Activated T-cell treated with anti-CD3 and anti-CD28 coated beads, Interleukin-2, amount 50 U/mL, for 72 hours (primary cell): ENCODE data around the gene PITPNB. TPM values are rescaled to one million over a fixed set of nuclear protein-coding genes. Genes with fewer than 3 reads are reported as not detected.

ENCODE experiments used
- ATAC-seq, 2 donors: fragments of 150-1000 bp; cut with Tn5 transposase; replicated peaks in 1 of 2; 2 replicates each; pipeline ENCODE4 v1.10.0; 2021; ENCODE audit warnings: moderate library complexity in 2 of 2, mild to moderate bottlenecking in 1 of 2
- DNase-seq, 2 donors: peaks; one replicate each; pipeline ENCODE4 v3.0.0; 2021 to 2022; ENCODE audit warnings: mixed read lengths in 1 of 2
- H3K27ac Mint-ChIP-seq: one replicate; pipeline ENCODE4 v1.8.0; 2022; ENCODE audit warnings: mild to moderate bottlenecking, moderate library complexity, mixed read lengths
- H3K27me3 Mint-ChIP-seq: one replicate; pipeline ENCODE4 v1.8.0; 2022; ENCODE audit warnings: low read depth, mixed read lengths
- H3K36me3 Mint-ChIP-seq, 2 donors: one replicate each; pipeline ENCODE4 v1.8.0; 2022; ENCODE audit warnings: mixed read lengths in 2 of 2, mild to moderate bottlenecking in 1 of 2; ENCODE audit not compliant: insufficient read depth in 2 of 2
- H3K4me1 Mint-ChIP-seq: one replicate; pipeline ENCODE4 v1.8.0; 2022; ENCODE audit warnings: low read depth, mixed read lengths
- H3K4me3 Mint-ChIP-seq, 2 donors: one replicate each; pipeline ENCODE4 v1.8.0; 2022; ENCODE audit warnings: mild to moderate bottlenecking in 2 of 2, mixed read lengths in 2 of 2, moderate library complexity in 2 of 2
- H3K9me3 Mint-ChIP-seq, 2 donors: one replicate each; pipeline ENCODE4 v1.8.0; 2022; ENCODE audit warnings: mixed read lengths in 2 of 2
- total RNA-seq, 2 donors: library from RNA; stranded (reverse); gene quantifications; one replicate each; pipeline ENCODE4 v1.2.3, GENCODE V29; 2022

Gene PITPNB
- total RNA-seq, 2 donors from 2014 or later: 97.2 to 102 TPM

- ATAC-seq: no peak
- no peak for DNase-seq
- peak overlapping the region; percentile 54 for H3K27ac Mint-ChIP-seq
- H3K9me3 Mint-ChIP-seq: no peaks in the 10 kb centered on the region
- H3K4me1 Mint-ChIP-seq: peaks cover 77% of the 10 kb centered on the region
- H3K4me3 Mint-ChIP-seq: no peak overlapping the region
- no peaks in the 10 kb centered on the region for H3K27me3 Mint-ChIP-seq
- H3K36me3 Mint-ChIP-seq: peaks cover 5 to 33% of the 10 kb centered on the region in 2 donors
Observed at GRCh38 chr22:27911330-27911729, 7.7 kb downstream of the PITPNB start.

GRCh38 chr22:27906241-27906640 lies 12.8 kb downstream of the PITPNB start:
- no peaks in the 10 kb centered on the region for H3K27me3 Mint-ChIP-seq
- peaks cover 11 to 33% of the 10 kb centered on the region in 2 donors for H3K36me3 Mint-ChIP-seq
- H3K27ac Mint-ChIP-seq: no peak overlapping the region
- DNase-seq (no peak), ATAC-seq (no peak)
- H3K4me3 Mint-ChIP-seq: no peak overlapping the region
- peaks cover 64% of the 10 kb centered on the region for H3K4me1 Mint-ChIP-seq
- no peaks in the 10 kb centered on the region for H3K9me3 Mint-ChIP-seq

- H3K27ac Mint-ChIP-seq: no peak overlapping the region
- DNase-seq: no peak
Observed at GRCh38 chr22:27905653-27906052, 13.4 kb downstream of the PITPNB start.

GRCh38 chr22:27903805-27904473 lies 15.1 kb downstream of the PITPNB start:
- peaks cover 48% of the 10 kb centered on the region for H3K4me1 Mint-ChIP-seq
- ATAC-seq (peak; percentile 63 to 67), DNase-seq (no peak)
- no peaks in the 10 kb centered on the region for H3K27me3 Mint-ChIP-seq
- H3K9me3 Mint-ChIP-seq: no peaks in the 10 kb centered on the region
- H3K27ac Mint-ChIP-seq: peak overlapping the region; percentile 2
- H3K4me3 Mint-ChIP-seq: peak overlapping the region in 1 of 2 donors; percentile 73
- H3K36me3 Mint-ChIP-seq: peaks cover 9 to 30% of the 10 kb centered on the region in 2 donors

More at GRCh38 chr22:27905653-27906052, 13.4 kb downstream of the PITPNB start:
- Mint-ChIP-seq H3K27me3 (no peaks in the 10 kb centered on the region), H3K4me3 (no peak overlapping the region), H3K4me1 (peaks cover 58% of the 10 kb centered on the region), H3K36me3 (peaks cover 9 to 32% of the 10 kb centered on the region in 2 donors), H3K9me3 (no peaks in the 10 kb centered on the region)
- ATAC-seq: no peak

- ATAC-seq (no peak), DNase-seq (no peak)
- H3K27me3 Mint-ChIP-seq: no peaks in the 10 kb centered on the region
- no peaks in the 10 kb centered on the region for H3K9me3 Mint-ChIP-seq
- no peak overlapping the region for H3K4me3 Mint-ChIP-seq
- H3K36me3 Mint-ChIP-seq: peaks cover 14 to 23% of the 10 kb centered on the region in 2 donors
- peaks cover 27% of the 10 kb centered on the region for H3K4me1 Mint-ChIP-seq
- H3K27ac Mint-ChIP-seq: peak overlapping the region; percentile 46
Observed at GRCh38 chr22:27900153-27900552, 18.9 kb downstream of the PITPNB start.

GRCh38 chr22:27896245-27896644 lies 22.8 kb downstream of the PITPNB start:
- H3K36me3 Mint-ChIP-seq: peaks cover 15 to 36% of the 10 kb centered on the region in 2 donors

GRCh38 chr22:27895600-27895999 lies 23.5 kb downstream of the PITPNB start:
- Mint-ChIP-seq H3K4me3 (peak overlapping the region in 1 of 2 donors; percentile 32), H3K27ac (peak overlapping the region; percentile 48), H3K9me3 (no peaks in the 10 kb centered on the region), H3K36me3 (peaks cover 13 to 35% of the 10 kb centered on the region in 2 donors), H3K4me1 (peaks cover 8% of the 10 kb centered on the region), H3K27me3 (no peaks in the 10 kb centered on the region)
- ATAC-seq (peak in 1 of 2 donors; percentile 59), DNase-seq (no peak)

More at GRCh38 chr22:27896245-27896644, 22.8 kb downstream of the PITPNB start:
- Mint-ChIP-seq H3K27ac (peak overlapping the region; percentile 48), H3K9me3 (no peaks in the 10 kb centered on the region), H3K27me3 (no peaks in the 10 kb centered on the region), H3K4me1 (peaks cover 8% of the 10 kb centered on the region), H3K4me3 (peak overlapping the region in 1 of 2 donors; percentile 32)
- peak in 1 of 2 donors; percentile 49 for DNase-seq
- ATAC-seq: peak in 1 of 2 donors; percentile 80

- Mint-ChIP-seq H3K27me3 (no peaks in the 10 kb centered on the region), H3K4me3 (no peak overlapping the region), H3K36me3 (peaks cover 13 to 31% of the 10 kb centered on the region in 2 donors), H3K4me1 (peaks cover 8% of the 10 kb centered on the region), H3K27ac (peak overlapping the region; percentile 85), H3K9me3 (no peaks in the 10 kb centered on the region)
- DNase-seq (no peak), ATAC-seq (no peak)
Observed at GRCh38 chr22:27892811-27893210, 26.2 kb downstream of the PITPNB start.

GRCh38 chr22:27892064-27892463 lies 27.0 kb downstream of the PITPNB start:
- DNase-seq: no peak
- H3K36me3 Mint-ChIP-seq: peaks cover 13 to 31% of the 10 kb centered on the region in 2 donors
- peaks cover 8% of the 10 kb centered on the region for H3K4me1 Mint-ChIP-seq
- ATAC-seq: no peak
- no peaks in the 10 kb centered on the region for H3K9me3 Mint-ChIP-seq
- no peak overlapping the region for H3K4me3 Mint-ChIP-seq
- H3K27me3 Mint-ChIP-seq: no peaks in the 10 kb centered on the region
- no peak overlapping the region for H3K27ac Mint-ChIP-seq

GRCh38 chr22:27888310-27888709 lies 30.7 kb downstream of the PITPNB start:
- H3K4me3 Mint-ChIP-seq: no peak overlapping the region
- no peaks in the 10 kb centered on the region for H3K4me1 Mint-ChIP-seq
- H3K36me3 Mint-ChIP-seq: peaks cover 8 to 28% of the 10 kb centered on the region in 2 donors
- H3K27me3 Mint-ChIP-seq: no peaks in the 10 kb centered on the region
- ATAC-seq (no peak), DNase-seq (no peak)
- H3K27ac Mint-ChIP-seq: peak overlapping the region; percentile 10
- H3K9me3 Mint-ChIP-seq: no peaks in the 10 kb centered on the region

- no peak overlapping the region for H3K4me3 Mint-ChIP-seq
- DNase-seq: no peak
- H3K36me3 Mint-ChIP-seq: peaks cover 4 to 20% of the 10 kb centered on the region in 2 donors
- H3K27me3 Mint-ChIP-seq: no peaks in the 10 kb centered on the region
- H3K27ac Mint-ChIP-seq: peak overlapping the region; percentile 29
- H3K9me3 Mint-ChIP-seq: no peaks in the 10 kb centered on the region
- ATAC-seq: no peak
- H3K4me1 Mint-ChIP-seq: no peaks in the 10 kb centered on the region
Observed at GRCh38 chr22:27886843-27887151, 32.3 kb downstream of the PITPNB start.

- Mint-ChIP-seq H3K36me3 (peaks cover 4 to 17% of the 10 kb centered on the region in 2 donors), H3K27me3 (no peaks in the 10 kb centered on the region), H3K9me3 (no peaks in the 10 kb centered on the region), H3K4me1 (no peaks in the 10 kb centered on the region), H3K4me3 (no peak overlapping the region), H3K27ac (peak overlapping the region; percentile 29)
- DNase-seq (peak; percentile 21 to 31), ATAC-seq (no peak)
Observed at GRCh38 chr22:27885977-27886842, 32.8 kb downstream of the PITPNB start.

- Mint-ChIP-seq H3K4me1 (peaks cover 9% of the 10 kb centered on the region), H3K4me3 (no peak overlapping the region), H3K36me3 (peaks cover 4 to 12% of the 10 kb centered on the region in 2 donors), H3K27me3 (no peaks in the 10 kb centered on the region), H3K9me3 (no peaks in the 10 kb centered on the region), H3K27ac (no peak overlapping the region)
- DNase-seq (no peak), ATAC-seq (no peak)
Observed at GRCh38 chr22:27883656-27884350, 35.3 kb downstream of the PITPNB start.
